SW480 (cell line): ENCODE data around the gene EHMT1.
"Not testable (repeated sequence)": the region's sequence is repeated elsewhere in the genome, so short reads cannot be mapped to it uniquely, and the experiment has no call there.

ENCODE experiments used
- DNase-seq: peaks from one replicate; pipeline ENCODE4 v3.0.0-alpha.2; 2016; ENCODE audit warnings: low spot score

EHMT1 gene

GRCh38 chr9:137761793-137762192 lies 143.0 kb downstream of the EHMT1 start:
- no peak for DNase-seq

GRCh38 chr9:137762414-137763061 lies 143.7 kb downstream of the EHMT1 start:
- DNase-seq: no peak

- DNase-seq: no peak
Observed at GRCh38 chr9:137763271-137763955, 144.6 kb downstream of the EHMT1 start.

- no peak for DNase-seq
Observed at GRCh38 chr9:137764171-137764671, 145.4 kb downstream of the EHMT1 start.

- no peak for DNase-seq
Observed at GRCh38 chr9:137764981-137765380, 146.2 kb downstream of the EHMT1 start.

GRCh38 chr9:137765536-137765935 lies 146.7 kb downstream of the EHMT1 start:
- no peak for DNase-seq

GRCh38 chr9:137771580-137771979 lies 152.8 kb downstream of the EHMT1 start:
- DNase-seq: no peak

GRCh38 chr9:137772281-137772873 lies 153.6 kb downstream of the EHMT1 start:
- DNase-seq: peak; percentile 8

- no peak for DNase-seq
Observed at GRCh38 chr9:137774775-137775386, 156.1 kb downstream of the EHMT1 start.

- DNase-seq: no peak
Observed at GRCh38 chr9:137776306-137776995, 157.6 kb downstream of the EHMT1 start.

GRCh38 chr9:137777761-137778160 lies 159.0 kb downstream of the EHMT1 start:
- DNase-seq: no peak

- no peak for DNase-seq
Observed at GRCh38 chr9:137778336-137778735, 159.5 kb downstream of the EHMT1 start.

GRCh38 chr9:137778914-137779313 lies 160.1 kb downstream of the EHMT1 start:
- DNase-seq: no peak

GRCh38 chr9:137780031-137780430 lies 161.2 kb downstream of the EHMT1 start:
- DNase-seq: not testable (repeated sequence)

GRCh38 chr9:137781906-137782585 lies 163.2 kb downstream of the EHMT1 start:
- DNase-seq: no peak

- no peak for DNase-seq
Observed at GRCh38 chr9:137783521-137783920, 164.7 kb downstream of the EHMT1 start.

- no peak for DNase-seq
Observed at GRCh38 chr9:137784046-137784445, 165.2 kb downstream of the EHMT1 start.

- DNase-seq: no peak
Observed at GRCh38 chr9:137784641-137785513, 166.1 kb downstream of the EHMT1 start.

- DNase-seq: no peak
Observed at GRCh38 chr9:137785704-137786161, 166.9 kb downstream of the EHMT1 start.

GRCh38 chr9:137786511-137786920 lies 167.7 kb downstream of the EHMT1 start:
- no peak for DNase-seq
